Endothelial cell of umbilical vein (primary cell): ENCODE measurements around the gene CNR2. TPM values are rescaled to one million over a fixed set of nuclear protein-coding genes. Genes with fewer than 3 reads are reported as not detected.
"Not testable (repeated sequence)": the region's sequence is repeated elsewhere in the genome, so short reads cannot be mapped to it uniquely, and the experiment has no call there.

Source experiments
- BruUV-seq: library from RNA; stranded (reverse); fragments of 400-500 nt; replicated peaks from 2 replicates; lab custom pipeline; 2021; lab: Mats Ljungman, UMichigan
- CTCF ChIA-PET: fragments of 300-600, 350-600 bp; sonication (Branson Sonifier 250); formaldehyde crosslinking; loops from one replicate; lab custom pipeline; 2021; ENCODE audit warnings: antibody characterized with exemption, inconsistent platforms; lab: Charles Lee
- POLR2A ChIA-PET: fragments of 300-600, 350-600 bp; sonication (Branson Sonifier 250); formaldehyde crosslinking; loops from one replicate; lab custom pipeline; 2021; ENCODE audit warnings: antibody characterized with exemption, inconsistent platforms; lab: Charles Lee
- DNase-seq: peaks from one replicate; pipeline ENCODE4 v3.0.0-alpha.2; 2011; ENCODE audit warnings: low read depth, low spot score
- FAIRE-seq: peaks from 2 replicates; lab custom pipeline; 2011; peaks lifted over from hg19 to GRCh38; lab: Jason Lieb, UNC
- H2AFZ ChIP-seq: 2 replicates; pipeline ENCODE4 v1.6.0; 2012; ENCODE audit warnings: low read depth, low read length, control low read depth, inconsistent platforms
- H3K27ac ChIP-seq: 2 replicates; pipeline ENCODE4 v1.5.1; 2011; ENCODE audit warnings: low read depth, mild to moderate bottlenecking, control low read depth, low read length, moderate library complexity; ENCODE audit not compliant: insufficient read depth
- H3K27me3 ChIP-seq, 2 experiments: 2 replicates each; pipeline versions ENCODE4 v1.6.0 to v1.6.1; 2011; ENCODE audit warnings: low read length in 2 of 2, mixed read lengths in 1 of 2; ENCODE audit not compliant: control insufficient read depth in 2 of 2, insufficient read depth in 2 of 2
- H3K36me3 ChIP-seq, 2 experiments: 2 replicates in 1 of 2; 3 replicates in 1 of 2; pipeline ENCODE4 v1.5.1; 2011; ENCODE audit warnings: low read length in 2 of 2, mild to moderate bottlenecking in 1 of 2, moderate library complexity in 1 of 2; ENCODE audit not compliant: control insufficient read depth in 2 of 2, insufficient read depth in 2 of 2; ENCODE audit errors: extremely low read depth in 1 of 2
- H3K4me1 ChIP-seq: 3 replicates; pipeline ENCODE4 v1.5.1; 2011; ENCODE audit warnings: mild to moderate bottlenecking, low read length; ENCODE audit not compliant: control insufficient read depth, insufficient read depth; ENCODE audit errors: extremely low read depth
- H3K4me2 ChIP-seq: 2 replicates; pipeline ENCODE4 v1.6.1; 2011; ENCODE audit warnings: low read length, control low read depth, mixed read lengths; ENCODE audit not compliant: insufficient read depth
- H3K4me3 ChIP-seq, 3 experiments: fragments of 200-600 bp in 1 of 3; sonication (generic), shearing (Covaris generic) in 1 of 3; replicated peaks in 1 of 3; 2 replicates each; pipeline ENCODE4 v1.5.1; 2011 to 2016; ENCODE audit warnings: control low read depth in 3 of 3, low read length in 3 of 3, mild to moderate bottlenecking in 2 of 3, inconsistent platforms in 1 of 3, low read depth in 1 of 3, moderate library complexity in 1 of 3; ENCODE audit not compliant: insufficient read depth in 1 of 3
- H3K79me2 ChIP-seq: 2 replicates; pipeline ENCODE4 v1.6.0; 2012; ENCODE audit warnings: low read length, inconsistent platforms; ENCODE audit not compliant: control insufficient read depth, insufficient read depth
- H3K9ac ChIP-seq: replicated peaks from 2 replicates; pipeline ENCODE3; 2011; ENCODE audit warnings: low read length, control low read depth; ENCODE audit not compliant: insufficient read depth; ENCODE audit errors: extremely low read depth
- H3K9me1 ChIP-seq: replicated peaks from 3 replicates; pipeline ENCODE4 v1.6.0; 2011; ENCODE audit warnings: mild to moderate bottlenecking, low read length; ENCODE audit not compliant: control insufficient read depth, insufficient read depth; ENCODE audit errors: extremely low read depth
- H3K9me3 ChIP-seq: replicated peaks from 2 replicates; pipeline ENCODE4 v1.5.1; 2012; ENCODE audit warnings: low read length, inconsistent platforms; ENCODE audit not compliant: control insufficient read depth, insufficient read depth
- H4K20me1 ChIP-seq: replicated peaks from 2 replicates; pipeline ENCODE3; 2011; ENCODE audit warnings: mild to moderate bottlenecking, low read length; ENCODE audit not compliant: control insufficient read depth, insufficient read depth; ENCODE audit errors: extremely low read depth
- EZH2 ChIP-seq: IDR thresholded peaks from 2 replicates; pipeline ENCODE4 v1.6.1; 2012; ENCODE audit warnings: borderline replicate concordance, low read depth, mild to moderate bottlenecking, moderate library complexity, low read length, inconsistent platforms; ENCODE audit not compliant: severe bottlenecking
- FOS ChIP-seq: IDR thresholded peaks from 2 replicates; pipeline ENCODE4 v1.6.1; 2011; ENCODE audit warnings: mild to moderate bottlenecking, low read length, moderate library complexity, borderline replicate concordance; ENCODE audit not compliant: insufficient read depth
- GATA2 ChIP-seq: IDR thresholded peaks from 2 replicates; pipeline ENCODE4 v1.7.0; 2011; ENCODE audit warnings: low read depth, mild to moderate bottlenecking, moderate library complexity, mixed read lengths, low read length; ENCODE audit not compliant: insufficient read length, insufficient read depth
- JUN ChIP-seq: IDR thresholded peaks from 2 replicates; pipeline ENCODE4 v1.6.1; 2011; ENCODE audit warnings: borderline replicate concordance, low read depth; ENCODE audit not compliant: insufficient read length, insufficient read depth
- MYC ChIP-seq: IDR thresholded peaks from one replicate; pipeline ENCODE4 v1.6.1; 2011; ENCODE audit warnings: mild to moderate bottlenecking, low read depth, low read length
- POLR2A ChIP-seq: IDR thresholded peaks from 2 replicates; pipeline ENCODE4 v1.6.1; 2012; ENCODE audit warnings: low read depth, mild to moderate bottlenecking, control low read depth, low read length
- POLR2AphosphoS5 ChIP-seq: IDR thresholded peaks from 2 replicates; pipeline ENCODE4 v1.6.1; 2012; ENCODE audit warnings: low read depth, mild to moderate bottlenecking, control low read depth, low read length, moderate library complexity; ENCODE audit not compliant: insufficient read depth
- dilution Hi-C: fragments of 300-500 bp; cut with MboI; formaldehyde crosslinking; loops from one replicate; pipeline ENCODE4 v1.15.0; 2019; ENCODE audit warnings: low sequenced_read_pairs; ENCODE audit not compliant: extremely low pct_ligation_motif_present
- intact Hi-C: fragments of 100-400 bp; cut with micrococcal nuclease; formaldehyde crosslinking; loops from one replicate; pipeline ENCODE4 v1.10.0; 2022
- polyA plus RNA-seq, 4 experiments: library from polyadenylated mRNA; depleted of rRNA in 3 of 4; stranded (reverse) in 3 of 4; unstranded in 1 of 4; fragments of >200 nt; gene quantifications; 2 replicates each; pipeline versions ENCODE4 v1.2.1 to v1.2.3, GENCODE V29; 2011 to 2012; ENCODE audit warnings: missing spikeins in 1 of 4
- total RNA-seq: library from RNA; stranded (reverse); gene quantifications from 2 replicates; pipeline ENCODE4 v1.2.3, GENCODE V29; 2021
- TF ChIP-seq, protein P1 (sequence below), 2 donors: IDR thresholded peaks; 1 replicate in 1 of 2; 2 replicates in 1 of 2; pipeline ENCODE4 v1.5.1; 2011; ENCODE audit warnings: low read length in 2 of 2, mild to moderate bottlenecking in 2 of 2, moderate library complexity in 2 of 2, control low read depth in 1 of 2, inconsistent platforms in 1 of 2, low read depth in 1 of 2; ENCODE audit not compliant: insufficient read depth in 1 of 2; ENCODE audit errors: extremely low read depth in 1 of 2
- TF ChIP-seq, protein P2 (sequence below): IDR thresholded peaks from 2 replicates; pipeline ENCODE4 v1.6.1; 2011; ENCODE audit not compliant: insufficient read depth, insufficient read length

CNR2 gene
- total and polyA plus RNA-seq, 2 donors (not counting 3 experiments of a cell fraction or from before 2014, with no cell fraction given): not detected

DNA sequence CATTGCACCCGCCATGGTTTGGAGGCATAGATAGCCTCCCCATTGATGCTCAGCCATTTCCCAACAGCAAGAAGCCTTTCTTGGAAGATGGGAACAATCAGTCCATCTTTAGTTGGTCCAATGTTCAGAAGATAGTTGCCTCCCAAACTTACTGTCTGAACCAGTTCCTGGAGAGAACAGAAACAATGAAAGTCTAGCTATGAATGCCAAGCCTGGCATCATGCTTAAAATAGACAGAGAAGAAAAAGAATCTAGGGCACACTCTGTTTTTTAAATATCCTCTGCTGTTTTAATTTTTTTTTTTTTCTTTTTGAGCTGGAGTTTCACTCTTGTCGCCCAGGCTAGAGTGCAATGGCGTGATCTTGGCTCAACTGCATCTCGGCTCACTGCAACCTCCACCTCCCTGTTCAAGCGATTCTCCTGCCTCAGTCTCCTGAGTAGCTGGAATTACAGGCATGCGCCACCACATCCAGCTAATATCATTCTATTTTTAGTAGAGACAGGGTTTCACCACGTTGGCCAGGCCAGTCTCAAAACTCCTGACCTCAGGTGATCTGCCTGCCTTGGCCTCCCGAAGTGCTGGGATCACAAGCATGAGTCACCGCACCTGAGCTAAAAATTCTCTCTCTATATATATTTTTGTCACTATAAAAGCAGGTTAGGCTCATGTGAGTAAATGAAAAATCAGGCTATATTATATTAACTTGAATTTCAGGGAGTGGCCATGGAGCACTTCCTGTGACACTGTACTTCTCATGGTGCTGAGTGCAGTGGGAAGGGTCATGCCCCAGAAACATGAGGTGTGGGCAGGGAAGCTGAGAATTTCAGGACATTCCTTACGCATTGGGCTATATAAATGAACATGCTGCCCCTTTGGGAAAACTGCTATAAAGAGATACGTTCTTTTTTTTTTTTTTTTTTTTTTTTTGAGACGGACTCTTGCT lies 64.2 kb downstream of the CNR2 start:
- Histone ChIP-seq H3K79me2 (no peaks in the 10 kb centered on the region), H3K4me2 (no peak overlapping the region), H3K9me3 (no peaks in the 10 kb centered on the region), H3K4me1 (no peaks in the 10 kb centered on the region), H3K27ac (no peak overlapping the region), H3K4me3 (no peak overlapping the region), H2AFZ (no peak overlapping the region), H3K27me3 (no peaks in the 10 kb centered on the region), H3K36me3 (no peaks in the 10 kb centered on the region), H4K20me1 (no peaks in the 10 kb centered on the region), H3K9ac (no peak overlapping the region), H3K9me1 (no peaks in the 10 kb centered on the region)
- FAIRE-seq: no peak
- POLR2A ChIA-PET: no interaction called here
- dilution Hi-C loops (no loop called here), intact Hi-C loops (no loop called here)
- no peak for TF ChIP-seq MYC
- TF ChIP-seq, protein P1, sequence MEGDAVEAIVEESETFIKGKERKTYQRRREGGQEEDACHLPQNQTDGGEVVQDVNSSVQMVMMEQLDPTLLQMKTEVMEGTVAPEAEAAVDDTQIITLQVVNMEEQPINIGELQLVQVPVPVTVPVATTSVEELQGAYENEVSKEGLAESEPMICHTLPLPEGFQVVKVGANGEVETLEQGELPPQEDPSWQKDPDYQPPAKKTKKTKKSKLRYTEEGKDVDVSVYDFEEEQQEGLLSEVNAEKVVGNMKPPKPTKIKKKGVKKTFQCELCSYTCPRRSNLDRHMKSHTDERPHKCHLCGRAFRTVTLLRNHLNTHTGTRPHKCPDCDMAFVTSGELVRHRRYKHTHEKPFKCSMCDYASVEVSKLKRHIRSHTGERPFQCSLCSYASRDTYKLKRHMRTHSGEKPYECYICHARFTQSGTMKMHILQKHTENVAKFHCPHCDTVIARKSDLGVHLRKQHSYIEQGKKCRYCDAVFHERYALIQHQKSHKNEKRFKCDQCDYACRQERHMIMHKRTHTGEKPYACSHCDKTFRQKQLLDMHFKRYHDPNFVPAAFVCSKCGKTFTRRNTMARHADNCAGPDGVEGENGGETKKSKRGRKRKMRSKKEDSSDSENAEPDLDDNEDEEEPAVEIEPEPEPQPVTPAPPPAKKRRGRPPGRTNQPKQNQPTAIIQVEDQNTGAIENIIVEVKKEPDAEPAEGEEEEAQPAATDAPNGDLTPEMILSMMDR (IDR thresholded peaks at IDR 0.05; ENCODE audit: extremely low read depth in 1 of 2, insufficient read depth in 1 of 2, low read depth in 1 of 2, low read length in 2 of 2): no peak
- TF ChIP-seq JUN: no peak
- no peak for TF ChIP-seq FOS
- TF ChIP-seq POLR2AphosphoS5: no peak
- no peak for TF ChIP-seq POLR2A
- TF ChIP-seq, protein P2, sequence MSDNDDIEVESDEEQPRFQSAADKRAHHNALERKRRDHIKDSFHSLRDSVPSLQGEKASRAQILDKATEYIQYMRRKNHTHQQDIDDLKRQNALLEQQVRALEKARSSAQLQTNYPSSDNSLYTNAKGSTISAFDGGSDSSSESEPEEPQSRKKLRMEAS: no peak
- no peak for TF ChIP-seq EZH2
- no peak for TF ChIP-seq GATA2
- no TSS peak for BruUV-seq
- CTCF ChIA-PET: interaction anchor here (1.7 to 1.9 kb wide), 2 partner anchors 38 to 77 kb away, joined by 4 to 6 read pairs; no protein-coding TSS in a partner anchor
- DNase-seq: no peak

DNA sequence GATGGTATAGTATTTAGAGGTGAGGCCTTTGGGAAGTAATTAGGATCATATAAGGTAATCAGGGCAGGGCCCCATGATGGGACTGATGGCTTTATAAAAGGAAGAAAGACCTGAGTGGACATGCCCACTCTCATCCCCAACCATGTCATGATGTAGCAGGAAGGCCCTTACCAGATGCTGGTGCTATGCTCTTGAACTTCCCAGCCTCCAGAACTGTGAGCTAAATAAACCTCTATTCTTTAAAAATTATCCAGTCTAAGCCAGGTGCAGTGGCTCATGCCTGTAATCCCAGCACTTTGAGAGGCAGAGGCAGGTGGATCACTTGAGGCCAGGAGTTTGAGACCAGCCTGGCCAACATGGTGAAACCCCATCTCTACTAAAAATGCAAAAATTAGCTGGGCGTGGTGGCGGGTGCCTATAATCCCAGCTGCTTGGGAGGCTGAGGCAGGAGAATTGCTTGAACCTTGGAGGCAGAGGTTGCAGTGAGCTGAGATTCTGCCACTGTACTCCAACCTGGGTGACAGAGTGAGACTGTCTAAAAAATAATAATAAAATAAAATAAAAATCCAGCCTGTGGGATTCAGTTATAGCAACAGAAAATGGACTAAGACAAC lies 65.6 kb downstream of the CNR2 start:
- CTCF ChIA-PET: interaction anchor here (1.7 kb wide), 1 partner anchor 76 kb away, joined by 6 read pairs; no protein-coding TSS in a partner anchor
- BruUV-seq: not testable (repeated sequence)

More for the DNA sequence above, 65.6 kb downstream of the CNR2 start:
- H4K20me1 ChIP-seq, FAIRE-seq, H3K27ac ChIP-seq, dilution Hi-C loops, H3K9ac ChIP-seq, H3K27me3 ChIP-seq, H3K9me3 ChIP-seq, H3K4me3 ChIP-seq, DNase-seq, intact Hi-C loops, H3K36me3 ChIP-seq, H3K79me2 ChIP-seq, H3K4me1 ChIP-seq, POLR2A ChIA-PET, H3K4me2 ChIP-seq, H2AFZ ChIP-seq, H3K9me1 ChIP-seq: not testable (repeated sequence)
